Transverse colon (tissue), 3 donors: ENCODE measurements around the gene TBC1D19.

Source experiments
- POLR2A ChIP-seq: fragments of 450-650 bp; IDR thresholded peaks from one replicate; pipeline ENCODE4 v1.6.1; 2016; ENCODE audit warnings: antibody characterized with exemption, mild to moderate bottlenecking, moderate library complexity
- TF ChIP-seq, protein P1 (sequence below), 5 experiments: fragments of 200-600 bp in 3 of 5; fragments of 450-650 bp in 2 of 5; sonication (generic) in 3 of 5; IDR thresholded peaks; 1 replicate in 2 of 5; 2 replicates in 3 of 5; pipeline ENCODE4 v1.5.1; 2016 to 2017; ENCODE audit warnings: antibody characterized with exemption in 5 of 5, inconsistent platforms in 3 of 5, mild to moderate bottlenecking in 2 of 5, moderate library complexity in 1 of 5

DNA sequence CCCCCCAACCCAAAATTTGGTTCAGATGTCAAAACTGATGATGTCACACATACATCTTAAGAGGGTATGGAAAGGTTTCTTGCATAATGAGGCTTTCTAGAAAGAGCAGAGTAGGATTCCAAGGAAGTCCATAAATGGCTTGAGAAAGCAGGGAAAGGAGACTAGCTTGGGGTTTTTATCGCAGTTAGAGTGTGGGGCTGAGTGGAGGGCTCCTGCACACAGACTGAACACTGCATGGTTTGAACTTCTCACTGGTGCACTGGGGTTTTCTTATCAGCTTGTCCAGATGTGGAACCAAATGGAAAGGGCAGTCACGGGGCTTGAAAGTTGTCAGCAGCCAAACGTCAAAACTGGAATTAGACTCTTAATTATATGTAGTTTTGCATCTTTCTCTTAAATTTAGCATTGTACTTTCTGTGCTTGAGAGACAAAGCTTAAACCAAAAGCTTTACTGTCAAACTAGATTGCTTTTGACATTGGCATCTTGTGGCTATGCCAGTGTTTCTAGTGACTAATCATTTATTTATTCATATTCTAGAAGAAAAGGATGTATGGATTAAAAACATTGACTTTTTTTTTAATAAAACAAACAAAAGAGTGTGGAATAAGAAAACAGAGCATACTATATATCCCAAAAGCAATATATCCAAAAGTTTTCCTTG lies 198.4 kb downstream of the TBC1D19 start:
- TF ChIP-seq, protein P1, sequence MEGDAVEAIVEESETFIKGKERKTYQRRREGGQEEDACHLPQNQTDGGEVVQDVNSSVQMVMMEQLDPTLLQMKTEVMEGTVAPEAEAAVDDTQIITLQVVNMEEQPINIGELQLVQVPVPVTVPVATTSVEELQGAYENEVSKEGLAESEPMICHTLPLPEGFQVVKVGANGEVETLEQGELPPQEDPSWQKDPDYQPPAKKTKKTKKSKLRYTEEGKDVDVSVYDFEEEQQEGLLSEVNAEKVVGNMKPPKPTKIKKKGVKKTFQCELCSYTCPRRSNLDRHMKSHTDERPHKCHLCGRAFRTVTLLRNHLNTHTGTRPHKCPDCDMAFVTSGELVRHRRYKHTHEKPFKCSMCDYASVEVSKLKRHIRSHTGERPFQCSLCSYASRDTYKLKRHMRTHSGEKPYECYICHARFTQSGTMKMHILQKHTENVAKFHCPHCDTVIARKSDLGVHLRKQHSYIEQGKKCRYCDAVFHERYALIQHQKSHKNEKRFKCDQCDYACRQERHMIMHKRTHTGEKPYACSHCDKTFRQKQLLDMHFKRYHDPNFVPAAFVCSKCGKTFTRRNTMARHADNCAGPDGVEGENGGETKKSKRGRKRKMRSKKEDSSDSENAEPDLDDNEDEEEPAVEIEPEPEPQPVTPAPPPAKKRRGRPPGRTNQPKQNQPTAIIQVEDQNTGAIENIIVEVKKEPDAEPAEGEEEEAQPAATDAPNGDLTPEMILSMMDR (IDR thresholded peaks at IDR 0.05) = no peak
- no peak for TF ChIP-seq POLR2A
